IMR-90 (cell line): Measurements from ENCODE around the gene KCNJ8. TPM values are rescaled to one million over a fixed set of nuclear protein-coding genes. Genes with fewer than 3 reads are reported as not detected.

Experiments
- ATAC-seq: fragments of 200-7000 bp; cut with Tn5 transposase; 2 replicates; pipeline ENCODE4 v1.9.1; 2020; ENCODE audit warnings: low read depth, mild to moderate bottlenecking, moderate library complexity
- BruUV-seq: library from RNA; stranded (reverse); fragments of 400-500 nt; replicated peaks from 2 replicates; lab custom pipeline; 2021; lab: Mats Ljungman, UMichigan
- CTCF ChIA-PET: fragments of 300-600 bp; formaldehyde crosslinking; extraction: SDS; loops from one replicate; lab custom pipeline; 2021; ENCODE audit warnings: antibody characterized with exemption; lab: Yijun Ruan, JAX
- POLR2A ChIA-PET: fragments of 300-600 bp; sonication (Branson Sonifier 250); formaldehyde crosslinking; loops from one replicate; lab custom pipeline; 2022; ENCODE audit warnings: antibody characterized with exemption; ENCODE audit not compliant: unreplicated experiment; lab: Charles Lee
- DNase-seq: peaks from one replicate; pipeline ENCODE4 v3.0.0; 2013
- H2AFZ ChIP-seq: replicated peaks from 2 replicates; pipeline ENCODE3; 2013; ENCODE audit warnings: low read length, mild to moderate bottlenecking; ENCODE audit not compliant: poor library complexity
- H2AK5ac ChIP-seq: 2 replicates; pipeline ENCODE4 v1.6.1; 2013; ENCODE audit warnings: low read depth, low read length, inconsistent platforms
- H2AK9ac ChIP-seq: replicated peaks from 2 replicates; pipeline ENCODE3; 2013; ENCODE audit warnings: mild to moderate bottlenecking, low read depth, low read length, moderate library complexity; ENCODE audit not compliant: poor library complexity
- H2BK120ac ChIP-seq: 2 replicates; pipeline ENCODE4 v1.6.1; 2013; ENCODE audit warnings: low read depth, low read length, inconsistent platforms
- H2BK15ac ChIP-seq: 3 replicates; pipeline ENCODE4 v1.6.1; 2013; ENCODE audit warnings: low read depth, low read length, inconsistent platforms
- H2BK20ac ChIP-seq: 2 replicates; pipeline ENCODE4 v1.6.1; 2013; ENCODE audit warnings: low read depth, mild to moderate bottlenecking, inconsistent platforms, low read length, moderate library complexity
- H2BK5ac ChIP-seq: 2 replicates; pipeline ENCODE4 v1.6.1; 2013; ENCODE audit warnings: mild to moderate bottlenecking, low read depth, low read length, inconsistent platforms; ENCODE audit not compliant: poor library complexity, severe bottlenecking
- H3K14ac ChIP-seq: replicated peaks from 2 replicates; pipeline ENCODE4 v1.6.1; 2013; ENCODE audit warnings: low read depth, low read length, inconsistent platforms
- H3K18ac ChIP-seq: 2 replicates; pipeline ENCODE4 v1.6.1; 2013; ENCODE audit warnings: low read depth, low read length, control low read depth
- H3K23ac ChIP-seq: 2 replicates; pipeline ENCODE4 v1.6.1; 2013; ENCODE audit warnings: low read depth, low read length, inconsistent platforms
- H3K27ac ChIP-seq: 2 replicates; pipeline ENCODE4 v1.5.1; 2013; ENCODE audit warnings: mild to moderate bottlenecking, control low read depth, low read length; ENCODE audit not compliant: insufficient read depth
- H3K27me3 ChIP-seq: 2 replicates; pipeline ENCODE4 v1.6.1; 2013; ENCODE audit warnings: low read length; ENCODE audit not compliant: control insufficient read depth, insufficient read depth
- H3K36me3 ChIP-seq: 2 replicates; pipeline ENCODE4 v1.6.1; 2013; ENCODE audit warnings: low read length, mixed read lengths; ENCODE audit not compliant: control insufficient read depth, insufficient read depth
- H3K4ac ChIP-seq: 2 replicates; pipeline ENCODE4 v1.6.1; 2013; ENCODE audit warnings: low read depth, low read length, inconsistent platforms
- H3K4me1 ChIP-seq: 2 replicates; pipeline ENCODE4 v1.6.1; 2013; ENCODE audit warnings: low read length, mixed read lengths; ENCODE audit not compliant: control insufficient read depth, insufficient read depth
- H3K4me2 ChIP-seq: 2 replicates; pipeline ENCODE4 v1.6.1; 2013; ENCODE audit warnings: low read depth, mild to moderate bottlenecking, control low read depth, low read length, moderate library complexity
- H3K4me3 ChIP-seq: 2 replicates; pipeline ENCODE4 v1.5.1; 2013; ENCODE audit warnings: low read depth, mild to moderate bottlenecking, control low read depth, low read length, moderate library complexity; ENCODE audit not compliant: insufficient read depth
- H3K56ac ChIP-seq: 2 replicates; pipeline ENCODE4 v1.6.1; 2013; ENCODE audit warnings: low read length, inconsistent platforms; ENCODE audit not compliant: insufficient read depth; ENCODE audit errors: extremely low read depth
- H3K79me1 ChIP-seq, 2 experiments: 2 replicates each; pipeline ENCODE4 v1.6.1; 2013; ENCODE audit warnings: low read length in 2 of 2, inconsistent platforms in 1 of 2, low read depth in 1 of 2
- H3K9ac ChIP-seq: 2 replicates; pipeline ENCODE4 v1.6.1; 2013; ENCODE audit warnings: low read depth, low read length, control low read depth
- H3K9me1 ChIP-seq: 2 replicates; pipeline ENCODE4 v1.6.1; 2013; ENCODE audit warnings: low read length, inconsistent platforms; ENCODE audit not compliant: insufficient read depth
- H3K9me3 ChIP-seq: 2 replicates; pipeline ENCODE4 v1.6.1; 2013; ENCODE audit warnings: low read length; ENCODE audit not compliant: control insufficient read depth, insufficient read depth
- H4K20me1 ChIP-seq: 2 replicates; pipeline ENCODE4 v1.6.1; 2013; ENCODE audit warnings: low read length, inconsistent platforms; ENCODE audit not compliant: insufficient read depth
- H4K5ac ChIP-seq: 2 replicates; pipeline ENCODE4 v1.6.1; 2013; ENCODE audit warnings: mild to moderate bottlenecking, low read depth, low read length, control low read depth
- H4K8ac ChIP-seq, 2 experiments: 2 replicates each; pipeline ENCODE4 v1.6.1; 2013; ENCODE audit warnings: low read depth in 2 of 2, low read length in 2 of 2, control low read depth in 1 of 2, inconsistent platforms in 1 of 2
- H4K91ac ChIP-seq: 2 replicates; pipeline ENCODE4 v1.6.1; 2013; ENCODE audit warnings: low read depth, low read length, inconsistent platforms; ENCODE audit not compliant: insufficient read depth
- MAFK ChIP-seq: IDR thresholded peaks from 2 replicates; pipeline ENCODE4 v1.6.1; 2012; ENCODE audit warnings: low read depth, low read length, improper control_type of control experiment
- MXI1 ChIP-seq: IDR thresholded peaks from 2 replicates; pipeline ENCODE4 v1.6.1; 2012; ENCODE audit warnings: low read depth, mild to moderate bottlenecking, low read length, moderate library complexity, borderline replicate concordance
- NFE2L2 ChIP-seq: fragments of 150-350 bp; IDR thresholded peaks from 2 replicates; pipeline ENCODE4 v1.6.1; 2016; ENCODE audit warnings: low read depth, mild to moderate bottlenecking, low read length
- POLR2A ChIP-seq: IDR thresholded peaks from 2 replicates; pipeline ENCODE4 v1.6.1; 2012; ENCODE audit warnings: mild to moderate bottlenecking, low read depth, low read length
- WGBS, 2 experiments: methylation state at CpG; one replicate each; pipeline versions ENCODE4 v1.1.5 to v1.1.7; 2013; ENCODE audit warnings: missing lambda C conversion rate in 2 of 2; ENCODE audit not compliant: insufficient read length in 1 of 2; ENCODE audit errors: extremely low coverage in 2 of 2; 5-methylcytosine and 5-hydroxymethylcytosine counted together
- dilution Hi-C: fragments of 300-500 bp; cut with HindIII; formaldehyde crosslinking; loops from one replicate; pipeline ENCODE4 v1.14.3; 2018; ENCODE audit warnings: low sequenced_read_pairs; ENCODE audit not compliant: unreplicated experiment
- in situ Hi-C: fragments of 300-500 bp; cut with MboI; formaldehyde crosslinking; loops from 3 replicates; pipeline ENCODE4 v1.14.3; 2019; ENCODE audit warnings: low sequenced_read_pairs, inconsistent platforms, mixed read lengths
- intact Hi-C: fragments of 100-400 bp; cut with micrococcal nuclease; formaldehyde crosslinking; loops from 2 replicates; pipeline ENCODE4 v1.10.0; 2022
- polyA plus RNA-seq, 3 experiments: library from polyadenylated mRNA; depleted of rRNA; stranded (reverse); fragments of >200 nt; gene quantifications; 2 replicates each; pipeline ENCODE4 v1.2.3, GENCODE V29; 2012; ENCODE audit warnings: low replicate concordance in 1 of 3
- total RNA-seq: library from RNA; depleted of rRNA; stranded (reverse); fragments of >200 nt; gene quantifications from 2 replicates; pipeline ENCODE4 v1.2.3, GENCODE V29; 2012

KCNJ8 gene
- total and polyA plus RNA-seq, 2 of the 4 experiments (the other 2 are of a cell fraction) = 8.0 to 15.8 TPM

- H2BK120ac ChIP-seq = no peak overlapping the region
- no peak overlapping the region for H3K9ac ChIP-seq
- H3K79me1 ChIP-seq = no peaks in the 10 kb centered on the region
- no peak overlapping the region for H3K23ac ChIP-seq
- H2BK15ac ChIP-seq = no peak overlapping the region
- TF ChIP-seq MAFK = no peak
- TF ChIP-seq MXI1 = no peak
- no peak for TF ChIP-seq POLR2A
- TF ChIP-seq NFE2L2 = no peak
- no peak overlapping the region for H3K4me3 ChIP-seq
- no peaks in the 10 kb centered on the region for H4K20me1 ChIP-seq
- in situ Hi-C loops = no loop called here
- H2AK5ac ChIP-seq = no peak overlapping the region
- H3K4ac ChIP-seq = no peak overlapping the region
- BruUV-seq = no TSS peak
- ChIA-PET POLR2A (no interaction called here), CTCF (no interaction called here)
- H4K8ac ChIP-seq = no peak overlapping the region
- ATAC-seq (no peak), DNase-seq (no peak)
- H2AK9ac ChIP-seq = no peak overlapping the region
- H3K4me1 ChIP-seq = no peaks in the 10 kb centered on the region
- no peak overlapping the region for H3K4me2 ChIP-seq
- no peaks in the 10 kb centered on the region for H3K36me3 ChIP-seq
- no peak overlapping the region for H4K91ac ChIP-seq
- intact Hi-C loops = no loop called here
- H4K5ac ChIP-seq = no peak overlapping the region
- no peaks in the 10 kb centered on the region for H3K27me3 ChIP-seq
- H3K18ac ChIP-seq = no peak overlapping the region
- no CpG with 5 or more reads among the region's 2 CpGs for WGBS, 2 experiments
- H3K14ac ChIP-seq = no peak overlapping the region
- dilution Hi-C loops = no loop called here
- no peaks in the 10 kb centered on the region for H3K9me1 ChIP-seq
- no peak overlapping the region for H3K27ac ChIP-seq
- H2BK5ac ChIP-seq = no peak overlapping the region
- no peak overlapping the region for H3K56ac ChIP-seq
- H2BK20ac ChIP-seq = no peak overlapping the region
- H2AFZ ChIP-seq = no peak overlapping the region
- H3K9me3 ChIP-seq = no peaks in the 10 kb centered on the region
These were observed 39.8 kb upstream of the KCNJ8 start for GRCh38 chr12:21814327-21814726.
